ENCODE measurements around the gene PNPLA5. TPM values are rescaled to one million over a fixed set of nuclear protein-coding genes. Genes with fewer than 3 reads are reported as not detected.

The PNPLA5 gene
- total and polyA plus RNA-seq, 5 experiments from 2014 or later = not detected

- Mint-ChIP-seq H3K4me1 (no peaks in the 10 kb centered on the region), H3K36me3 (no peaks in the 10 kb centered on the region), H3K9me3 (no peaks in the 10 kb centered on the region), H3K4me3 (no peak overlapping the region), H3K27me3 (peaks cover 0 to 12% (median 9%) of the 10 kb centered on the region in 5 donors), H3K27ac (no peak overlapping the region)
- POLR2A ChIA-PET = no interaction called here
- ATAC-seq (no peak), DNase-seq (no peak)
Measured at GRCh38 chr22:43838571-43839307, 53.1 kb downstream of the PNPLA5 start.

GRCh38 chr22:43838161-43838560, 53.7 kb downstream of the PNPLA5 start:
- POLR2A ChIA-PET = no interaction called here
- ATAC-seq (no peak), DNase-seq (no peak)
- peaks cover 0 to 12% (median 9%) of the 10 kb centered on the region in 5 donors for H3K27me3 Mint-ChIP-seq
- no peaks in the 10 kb centered on the region for H3K36me3 Mint-ChIP-seq
- H3K27ac Mint-ChIP-seq = no peak overlapping the region
- H3K4me1 Mint-ChIP-seq = no peaks in the 10 kb centered on the region
- no peaks in the 10 kb centered on the region for H3K9me3 Mint-ChIP-seq
- no peak overlapping the region for H3K4me3 Mint-ChIP-seq

GRCh38 chr22:43837666-43838065, 54.1 kb downstream of the PNPLA5 start:
- H3K27me3 Mint-ChIP-seq = peaks cover 0 to 12% (median 9%) of the 10 kb centered on the region in 5 donors
- H3K4me1 Mint-ChIP-seq = no peaks in the 10 kb centered on the region
- POLR2A ChIA-PET = no interaction called here
- DNase-seq (no peak), ATAC-seq (no peak)
- H3K9me3 Mint-ChIP-seq = no peaks in the 10 kb centered on the region
- no peaks in the 10 kb centered on the region for H3K36me3 Mint-ChIP-seq
- no peak overlapping the region for H3K4me3 Mint-ChIP-seq
- no peak overlapping the region for H3K27ac Mint-ChIP-seq

- H3K9me3 Mint-ChIP-seq = no peaks in the 10 kb centered on the region
- H3K27me3 Mint-ChIP-seq = peaks cover 0 to 12% (median 9%) of the 10 kb centered on the region in 5 donors
Measured at GRCh38 chr22:43835736-43836135, 56.1 kb downstream of the PNPLA5 start.

GRCh38 chr22:43835166-43835565, 56.6 kb downstream of the PNPLA5 start:
- POLR2A ChIA-PET = no interaction called here
- H3K4me1 Mint-ChIP-seq = no peaks in the 10 kb centered on the region
- no peak overlapping the region for H3K4me3 Mint-ChIP-seq
- H3K27ac Mint-ChIP-seq = no peak overlapping the region
- no peak for ATAC-seq
- H3K36me3 Mint-ChIP-seq = no peaks in the 10 kb centered on the region
- H3K9me3 Mint-ChIP-seq = no peaks in the 10 kb centered on the region
- peaks cover 0 to 12% (median 9%) of the 10 kb centered on the region in 5 donors for H3K27me3 Mint-ChIP-seq
- no peak for DNase-seq

More at GRCh38 chr22:43835736-43836135, 56.1 kb downstream of the PNPLA5 start:
- Mint-ChIP-seq H3K27ac (no peak overlapping the region), H3K4me1 (no peaks in the 10 kb centered on the region), H3K36me3 (no peaks in the 10 kb centered on the region), H3K4me3 (no peak overlapping the region)
- ATAC-seq (no peak), DNase-seq (no peak)
- POLR2A ChIA-PET = no interaction called here

- Mint-ChIP-seq H3K4me1 (no peaks in the 10 kb centered on the region), H3K4me3 (no peak overlapping the region), H3K27ac (no peak overlapping the region), H3K9me3 (no peaks in the 10 kb centered on the region), H3K27me3 (peaks cover 0 to 12% (median 9%) of the 10 kb centered on the region in 5 donors), H3K36me3 (no peaks in the 10 kb centered on the region)
- DNase-seq (peak in 1 of 10 donors; percentile 40), ATAC-seq (no peak)
- POLR2A ChIA-PET = no interaction called here
Measured at GRCh38 chr22:43833286-43834240, 58.2 kb downstream of the PNPLA5 start.

- POLR2A ChIA-PET = no interaction called here
- Mint-ChIP-seq H3K27ac (no peak overlapping the region), H3K36me3 (no peaks in the 10 kb centered on the region), H3K27me3 (peaks cover 0 to 12% (median 9%) of the 10 kb centered on the region in 5 donors), H3K9me3 (no peaks in the 10 kb centered on the region), H3K4me1 (no peaks in the 10 kb centered on the region), H3K4me3 (no peak overlapping the region)
- ATAC-seq (no peak), DNase-seq (peak in 1 of 10 donors; percentile 54)
Measured at GRCh38 chr22:43832393-43833265, 59.2 kb downstream of the PNPLA5 start.

GRCh38 chr22:43831561-43832392, 60.0 kb downstream of the PNPLA5 start:
- DNase-seq = peak in 1 of 10 donors; percentile 43

GRCh38 chr22:43830931-43831560, 60.8 kb downstream of the PNPLA5 start:
- no peaks in the 10 kb centered on the region for H3K9me3 Mint-ChIP-seq

More at GRCh38 chr22:43831561-43832392, 60.0 kb downstream of the PNPLA5 start:
- H3K9me3 Mint-ChIP-seq = no peaks in the 10 kb centered on the region
- peaks cover 0 to 12% (median 9%) of the 10 kb centered on the region in 5 donors for H3K27me3 Mint-ChIP-seq
- no peak overlapping the region for H3K4me3 Mint-ChIP-seq
- H3K4me1 Mint-ChIP-seq = no peaks in the 10 kb centered on the region
- no peak overlapping the region for H3K27ac Mint-ChIP-seq
- H3K36me3 Mint-ChIP-seq = no peaks in the 10 kb centered on the region
- ATAC-seq = no peak
- POLR2A ChIA-PET = no interaction called here

GRCh38 chr22:43829904-43830851, 61.6 kb downstream of the PNPLA5 start:
- Mint-ChIP-seq H3K9me3 (no peaks in the 10 kb centered on the region), H3K4me1 (no peaks in the 10 kb centered on the region), H3K27me3 (peaks cover 2 to 15% (median 6%) of the 10 kb centered on the region in 5 donors), H3K36me3 (no peaks in the 10 kb centered on the region), H3K27ac (no peak overlapping the region), H3K4me3 (no peak overlapping the region)
- DNase-seq (peak in 1 of 10 donors; percentile 43), ATAC-seq (no peak)
- POLR2A ChIA-PET = no interaction called here

More at GRCh38 chr22:43830931-43831560, 60.8 kb downstream of the PNPLA5 start:
- Mint-ChIP-seq H3K4me1 (no peaks in the 10 kb centered on the region), H3K27ac (no peak overlapping the region), H3K4me3 (no peak overlapping the region), H3K27me3 (peaks cover 3 to 15% (median 9%) of the 10 kb centered on the region in 5 donors), H3K36me3 (no peaks in the 10 kb centered on the region)
- ATAC-seq (no peak), DNase-seq (peak in 1 of 10 donors; percentile 42)
- POLR2A ChIA-PET = no interaction called here

Data from naive thymus-derived CD8-positive, alpha-beta T cell (primary cell).